ENCODE measurements around the gene MRAP2.
"Not testable (repeated sequence)": the region's sequence is repeated elsewhere in the genome, so short reads cannot be mapped to it uniquely, and the experiment has no call there.

The MRAP2 gene

GRCh38 chr6:84028350-84028749 is 5.2 kb upstream of the MRAP2 start:
- DNase-seq (ENCODE audit: low spot score) = no peak

- not testable (repeated sequence) for DNase-seq (ENCODE audit: low spot score)
These were observed 1.6 kb upstream of the MRAP2 start for GRCh38 chr6:84032000-84032399.

- no peak for DNase-seq (ENCODE audit: low spot score)
These were observed 1.9 kb downstream of the MRAP2 start for GRCh38 chr6:84035484-84035883.

GRCh38 chr6:84037425-84038089 is 4.0 kb downstream of the MRAP2 start:
- no peak for DNase-seq (ENCODE audit: low spot score)

GRCh38 chr6:84042603-84043002 is 9.0 kb downstream of the MRAP2 start:
- DNase-seq (ENCODE audit: low spot score) = no peak

- no peak for DNase-seq (ENCODE audit: low spot score)
These were observed 10.0 kb downstream of the MRAP2 start for GRCh38 chr6:84043555-84043954.

- no peak for DNase-seq (ENCODE audit: low spot score)
These were observed 13.2 kb downstream of the MRAP2 start for GRCh38 chr6:84046755-84047154.

GRCh38 chr6:84048588-84048987 is 15.0 kb downstream of the MRAP2 start:
- DNase-seq (ENCODE audit: low spot score) = no peak

- DNase-seq (ENCODE audit: low spot score) = no peak
These were observed 16.8 kb downstream of the MRAP2 start for GRCh38 chr6:84050408-84050807.

GRCh38 chr6:84052204-84052882 is 18.8 kb downstream of the MRAP2 start:
- DNase-seq (ENCODE audit: low spot score) = no peak

GRCh38 chr6:84052883-84053241 is 19.3 kb downstream of the MRAP2 start:
- no peak for DNase-seq (ENCODE audit: low spot score)

- DNase-seq (ENCODE audit: low spot score) = no peak
These were observed 22.1 kb downstream of the MRAP2 start for GRCh38 chr6:84055647-84056046.

- DNase-seq (ENCODE audit: low spot score) = no peak
These were observed 24.3 kb downstream of the MRAP2 start for GRCh38 chr6:84057908-84058307.

GRCh38 chr6:84059082-84059481 is 25.5 kb downstream of the MRAP2 start:
- no peak for DNase-seq (ENCODE audit: low spot score)

GRCh38 chr6:84061174-84061573 is 27.6 kb downstream of the MRAP2 start:
- DNase-seq (ENCODE audit: low spot score) = no peak

- DNase-seq (ENCODE audit: low spot score) = no peak
These were observed 28.2 kb downstream of the MRAP2 start for GRCh38 chr6:84061613-84062398.

- DNase-seq (ENCODE audit: low spot score) = no peak
These were observed 29.1 kb downstream of the MRAP2 start for GRCh38 chr6:84062519-84063154.

GRCh38 chr6:84065693-84066290 is 32.2 kb downstream of the MRAP2 start:
- DNase-seq (ENCODE audit: low spot score) = peak; percentile 2

GRCh38 chr6:84066536-84066935 is 33.0 kb downstream of the MRAP2 start:
- no peak for DNase-seq (ENCODE audit: low spot score)

GRCh38 chr6:84068873-84069272 is 35.3 kb downstream of the MRAP2 start:
- not testable (repeated sequence) for DNase-seq (ENCODE audit: low spot score)

- DNase-seq (ENCODE audit: low spot score) = no peak
These were observed 38.9 kb downstream of the MRAP2 start for GRCh38 chr6:84072442-84072997.

All from RKO (cell line).